ENCODE data around the gene TAF1C.

DNA sequence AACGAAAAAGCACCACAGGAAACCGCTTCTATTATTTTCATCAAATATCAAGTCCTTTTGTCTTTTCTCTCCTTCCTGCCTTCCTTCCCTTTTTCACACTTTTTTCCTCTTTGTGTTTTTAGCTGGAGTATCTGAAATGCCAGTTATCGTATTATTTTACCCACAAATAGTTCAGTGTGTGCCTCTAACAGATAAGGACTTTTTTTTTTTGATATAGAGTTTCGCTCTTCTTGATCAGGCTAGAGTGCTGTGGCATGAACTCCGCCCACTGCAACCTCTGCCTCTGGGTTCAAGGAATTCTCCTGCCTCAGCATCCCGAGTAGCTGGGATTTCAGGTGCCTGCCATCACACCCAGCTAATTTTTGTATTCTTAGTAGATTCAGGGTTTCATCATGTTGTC, 31.1 kb downstream of the TAF1C start:
- TF ChIP-seq CTCF (IDR thresholded peaks at IDR 0.05 in 8 of 11, conservative IDR thresholded peaks at IDR 0.05 in 3 of 11) (no peak), POLR2A (IDR thresholded peaks at IDR 0.05) (no peak), POLR2AphosphoS5 (IDR thresholded peaks at IDR 0.05) (no peak)
